ENCODE results near the gene SEMA3D. TPM values are rescaled to one million over a fixed set of nuclear protein-coding genes. Genes with fewer than 3 reads are reported as not detected.
A peak's percentile ranks its signal among the peaks of the same experiment; 100 is the strongest.

The SEMA3D gene
- total RNA-seq, 1 donor from 2014 or later = 264 TPM

GRCh38 chr7:85016286-85016685 is 170.6 kb downstream of the SEMA3D start:
- Mint-ChIP-seq H3K27ac (peak overlapping the region; percentile 8), H3K4me3 (no peak overlapping the region), H3K9me3 (no peaks in the 10 kb centered on the region), H3K27me3 (ENCODE audit: low read depth) (no peaks in the 10 kb centered on the region), H3K4me1 (peaks cover 43% of the 10 kb centered on the region), H3K36me3 (peaks cover 28% of the 10 kb centered on the region)
- TF ChIP-seq CTCF (IDR thresholded peaks at IDR 0.05; ENCODE audit: unreplicated experiment) = no peak
- DNase-seq (ENCODE audit: low spot score in 2 of 2, unreplicated experiment in 2 of 2) = no peak

GRCh38 chr7:85014936-85015660 is 171.8 kb downstream of the SEMA3D start:
- Mint-ChIP-seq H3K36me3 (peaks cover 36% of the 10 kb centered on the region), H3K4me1 (peaks cover 48% of the 10 kb centered on the region), H3K9me3 (no peaks in the 10 kb centered on the region), H3K27me3 (ENCODE audit: low read depth) (no peaks in the 10 kb centered on the region), H3K4me3 (no peak overlapping the region), H3K27ac (no peak overlapping the region)
- DNase-seq (ENCODE audit: low spot score in 2 of 2, unreplicated experiment in 2 of 2) = no peak
- no peak for TF ChIP-seq CTCF (IDR thresholded peaks at IDR 0.05; ENCODE audit: unreplicated experiment)

- no peak overlapping the region for H3K4me3 Mint-ChIP-seq
- peaks cover 32% of the 10 kb centered on the region for H3K4me1 Mint-ChIP-seq
- peaks cover 33% of the 10 kb centered on the region for H3K36me3 Mint-ChIP-seq
- H3K27ac Mint-ChIP-seq = no peak overlapping the region
- DNase-seq (ENCODE audit: low spot score in 2 of 2, unreplicated experiment in 2 of 2) = no peak
- H3K27me3 Mint-ChIP-seq (ENCODE audit: low read depth) = no peaks in the 10 kb centered on the region
- no peak for TF ChIP-seq CTCF (IDR thresholded peaks at IDR 0.05; ENCODE audit: unreplicated experiment)
- H3K9me3 Mint-ChIP-seq = no peaks in the 10 kb centered on the region
These were observed 175.7 kb downstream of the SEMA3D start for GRCh38 chr7:85011127-85011526.

GRCh38 chr7:85010306-85010705 is 176.6 kb downstream of the SEMA3D start:
- no peak for TF ChIP-seq CTCF (IDR thresholded peaks at IDR 0.05; ENCODE audit: unreplicated experiment)
- DNase-seq (ENCODE audit: low spot score in 2 of 2, unreplicated experiment in 2 of 2) = no peak
- H3K36me3 Mint-ChIP-seq = peaks cover 34% of the 10 kb centered on the region
- no peak overlapping the region for H3K4me3 Mint-ChIP-seq
- H3K4me1 Mint-ChIP-seq = peaks cover 26% of the 10 kb centered on the region
- H3K27me3 Mint-ChIP-seq (ENCODE audit: low read depth) = no peaks in the 10 kb centered on the region
- H3K27ac Mint-ChIP-seq = no peak overlapping the region
- H3K9me3 Mint-ChIP-seq = no peaks in the 10 kb centered on the region

- no peaks in the 10 kb centered on the region for H3K9me3 Mint-ChIP-seq
- H3K36me3 Mint-ChIP-seq = peaks cover 28% of the 10 kb centered on the region
- TF ChIP-seq CTCF (IDR thresholded peaks at IDR 0.05; ENCODE audit: unreplicated experiment) = no peak
- H3K27ac Mint-ChIP-seq = no peak overlapping the region
- H3K27me3 Mint-ChIP-seq (ENCODE audit: low read depth) = no peaks in the 10 kb centered on the region
- H3K4me3 Mint-ChIP-seq = no peak overlapping the region
- no peak for DNase-seq (ENCODE audit: low spot score in 2 of 2, unreplicated experiment in 2 of 2)
- H3K4me1 Mint-ChIP-seq = peaks cover 33% of the 10 kb centered on the region
These were observed 180.1 kb downstream of the SEMA3D start for GRCh38 chr7:85006754-85007153.
